ENCODE measurements around the gene NT5C2.
"Not testable (repeated sequence)": the region's sequence is repeated elsewhere in the genome, so short reads cannot be mapped to it uniquely, and the experiment has no call there.

NT5C2 gene

GRCh38 chr10:103193107-103193819, at the start of gene NT5C2:
NT5C2 (minus strand) TSS chr10:103193272; CDS start chr10:103174958, 18,314 bp downstream.
- DNase-seq (ENCODE audit: low read depth in 2 of 2) = peak; percentile 79 to 82

DNA sequence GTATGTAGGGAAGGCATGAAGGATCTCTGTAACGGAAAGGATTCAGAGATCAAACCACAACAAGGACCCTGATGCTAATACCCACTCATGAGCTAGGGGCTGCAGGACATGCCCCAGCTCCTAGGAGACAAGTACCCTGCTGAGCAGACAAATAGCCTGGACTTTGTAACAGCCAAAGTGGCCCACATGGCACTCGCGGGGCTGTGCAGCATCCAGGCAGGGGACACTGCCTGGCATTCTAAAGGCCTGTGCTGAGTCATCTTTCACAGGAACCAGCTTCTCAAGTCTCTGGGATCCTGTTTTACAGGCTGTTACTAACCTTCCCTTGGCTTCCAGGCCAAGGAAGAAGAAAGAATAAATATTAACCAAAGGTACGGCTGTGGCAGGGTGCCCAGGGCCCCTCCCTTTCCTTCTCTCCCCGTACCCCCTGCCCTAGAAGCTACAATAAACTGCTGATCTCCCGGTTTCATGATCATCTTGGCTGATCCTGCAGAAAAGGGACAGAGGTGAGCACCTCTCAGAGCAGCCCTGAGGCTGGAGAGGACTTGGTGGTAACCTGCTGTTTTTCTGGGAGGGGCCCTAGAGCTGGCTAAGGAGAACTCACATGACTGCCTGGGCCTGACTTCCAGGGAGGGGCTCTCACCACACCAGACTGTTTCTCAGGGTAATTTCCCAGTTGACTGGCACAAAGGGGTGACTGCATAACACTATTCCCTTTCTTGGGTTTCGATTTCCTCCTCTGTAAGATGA, 48.4 kb upstream of the NT5C2 start:
- no peak for DNase-seq (ENCODE audit: low read depth in 2 of 2)

- no peak for DNase-seq (ENCODE audit: low read depth in 2 of 2)
Measured at GRCh38 chr10:103238506-103239252, 45.6 kb upstream of the NT5C2 start.

- DNase-seq (ENCODE audit: low read depth in 2 of 2) = no peak
Measured at GRCh38 chr10:103235775-103236174, 42.7 kb upstream of the NT5C2 start.

GRCh38 chr10:103232772-103233488, 39.9 kb upstream of the NT5C2 start:
- no peak for DNase-seq (ENCODE audit: low read depth in 2 of 2)

GRCh38 chr10:103232131-103232673, 39.1 kb upstream of the NT5C2 start:
- DNase-seq (ENCODE audit: low read depth in 2 of 2) = no peak

- no peak for DNase-seq (ENCODE audit: low read depth in 2 of 2)
Measured at GRCh38 chr10:103231047-103231551, 38.0 kb upstream of the NT5C2 start.

- DNase-seq (ENCODE audit: low read depth in 2 of 2) = no peak
Measured at GRCh38 chr10:103227416-103227815, 34.3 kb upstream of the NT5C2 start.

GRCh38 chr10:103225939-103226338, 32.9 kb upstream of the NT5C2 start:
- DNase-seq (ENCODE audit: low read depth in 2 of 2) = no peak

DNA sequence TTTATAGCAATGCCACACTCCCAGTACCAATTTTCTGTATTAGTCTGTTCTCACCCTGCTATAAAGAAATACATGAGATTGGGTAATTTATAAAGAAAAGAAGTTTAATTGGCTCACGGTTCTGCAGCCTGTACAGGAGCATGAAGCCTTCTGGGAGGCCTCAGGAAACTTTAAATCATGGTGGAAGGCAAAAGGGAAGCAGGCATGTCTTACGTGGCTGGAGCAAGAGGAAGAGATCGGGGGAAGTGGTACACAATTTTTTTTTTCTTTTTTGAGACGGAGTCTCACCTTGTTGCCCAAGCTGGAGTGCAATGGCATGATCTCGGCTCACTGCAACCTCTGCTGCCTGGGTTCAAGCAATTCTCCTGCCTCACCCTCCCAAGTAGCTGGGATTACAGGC, 31.6 kb upstream of the NT5C2 start:
- not testable (repeated sequence) for DNase-seq (ENCODE audit: low read depth in 2 of 2)

GRCh38 chr10:103224133-103224532, 31.1 kb upstream of the NT5C2 start:
- no peak for DNase-seq (ENCODE audit: low read depth in 2 of 2)

DNA sequence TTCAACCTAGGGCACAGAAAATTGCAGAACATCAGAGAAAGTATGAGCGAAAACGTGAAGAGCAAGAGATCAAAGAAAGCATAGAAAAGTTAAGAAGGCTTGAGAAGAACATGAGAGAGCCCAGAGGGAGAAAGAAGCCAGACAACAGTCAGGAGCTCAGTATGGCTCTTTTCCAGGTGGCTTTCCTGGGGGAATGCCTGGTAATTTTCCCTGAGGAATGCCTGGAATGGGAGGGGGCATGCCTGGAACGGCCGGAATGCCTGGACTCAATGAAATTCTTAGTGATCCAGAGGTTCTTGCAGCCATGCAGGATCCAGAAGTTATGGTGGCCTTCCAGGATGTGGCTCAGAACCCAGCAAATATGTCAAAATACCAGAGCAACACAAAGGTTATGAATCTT, 23.3 kb upstream of the NT5C2 start:
- DNase-seq (ENCODE audit: low read depth in 2 of 2) = not testable (repeated sequence)

GRCh38 chr10:103215601-103216000, 22.5 kb upstream of the NT5C2 start:
- no peak for DNase-seq (ENCODE audit: low read depth in 2 of 2)

GRCh38 chr10:103210262-103210661, 17.2 kb upstream of the NT5C2 start:
- not testable (repeated sequence) for DNase-seq (ENCODE audit: low read depth in 2 of 2)

- not testable (repeated sequence) for DNase-seq (ENCODE audit: low read depth in 2 of 2)
Measured at GRCh38 chr10:103207643-103208042, 14.6 kb upstream of the NT5C2 start.

DNA sequence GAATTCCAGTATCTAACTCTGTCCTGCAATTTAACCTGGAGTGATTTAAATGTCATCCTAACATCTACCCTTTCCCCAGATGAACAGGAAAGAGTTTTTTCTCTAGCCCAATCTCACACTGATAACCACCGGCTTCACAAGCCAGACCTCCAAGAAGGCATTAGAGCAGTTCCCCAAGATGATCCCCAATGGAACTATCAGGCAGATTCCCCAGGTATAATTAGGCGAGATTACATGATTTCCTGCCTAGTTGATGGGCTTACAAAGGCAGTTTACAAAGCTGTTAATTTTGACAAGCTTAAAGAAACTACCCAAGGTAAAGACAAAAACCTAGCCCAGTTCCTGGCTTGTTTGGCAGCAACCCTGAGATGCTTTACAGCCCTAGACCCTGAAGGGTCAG, 14.1 kb upstream of the NT5C2 start:
- DNase-seq (ENCODE audit: low read depth in 2 of 2) = no peak

GRCh38 chr10:103206715-103207114, 13.6 kb upstream of the NT5C2 start:
- not testable (repeated sequence) for DNase-seq (ENCODE audit: low read depth in 2 of 2)

DNA sequence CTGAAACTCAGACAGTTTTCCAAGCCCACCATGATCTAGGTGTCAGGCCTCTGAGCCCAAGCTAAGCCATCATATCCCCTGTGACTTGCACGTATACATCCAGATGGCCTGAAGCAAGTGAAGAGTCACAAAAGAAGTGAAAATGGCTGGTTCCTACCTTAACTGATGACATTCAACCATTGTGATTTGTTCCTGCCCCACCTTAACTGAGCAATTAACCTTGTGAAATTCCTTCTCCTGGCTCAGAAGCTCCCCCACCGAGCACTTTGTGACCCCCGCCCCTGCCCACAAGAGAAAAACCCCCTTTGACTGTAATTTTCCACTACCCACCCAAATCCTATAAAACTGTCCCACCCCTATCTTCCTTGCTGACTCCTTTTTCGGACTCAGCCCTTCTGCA, 12.3 kb upstream of the NT5C2 start:
- not testable (repeated sequence) for DNase-seq (ENCODE audit: low read depth in 2 of 2)

- DNase-seq (ENCODE audit: low read depth in 2 of 2) = no peak
Measured at GRCh38 chr10:103204353-103205255, 11.5 kb upstream of the NT5C2 start.

DNA sequence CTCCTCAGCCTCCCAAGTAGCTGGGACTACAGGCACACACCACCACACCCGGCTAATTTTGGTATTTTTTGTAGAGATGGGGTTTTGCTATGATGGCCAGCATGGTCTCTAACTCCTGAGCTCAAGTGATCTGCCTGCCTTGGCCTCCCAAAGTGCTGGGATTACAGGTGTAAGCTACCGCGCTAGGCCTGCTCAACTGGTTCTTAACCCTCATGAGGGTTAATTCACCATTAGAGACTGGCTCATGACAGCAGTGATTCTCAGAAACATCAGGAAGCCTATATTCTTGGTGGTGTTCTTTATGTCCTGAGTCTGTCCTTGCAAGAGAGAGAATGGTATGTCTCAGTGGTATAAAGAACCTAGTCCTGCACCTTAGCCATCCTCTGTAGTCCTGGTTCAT, 10.4 kb upstream of the NT5C2 start:
- DNase-seq (ENCODE audit: low read depth in 2 of 2) = no peak
